ENCODE results near the gene AMZ2.
"Not testable (repeated sequence)": the region's sequence is repeated elsewhere in the genome, so short reads cannot be mapped to it uniquely, and the experiment has no call there.

AMZ2 gene

GRCh38 chr17:68205251-68205807 is 42.5 kb upstream of the AMZ2 start:
- DNase-seq (ENCODE audit: low spot score): peak; percentile 89
- Histone ChIP-seq H3K27ac (peak overlapping the region; percentile 63 to 95), H3K4me3 (peak overlapping the region; percentile 99)
- TF ChIP-seq CTCF (IDR thresholded peaks at IDR 0.05): peak; percentile 87

- H3K27ac ChIP-seq: peak overlapping the region; percentile 63 to 95
- DNase-seq (ENCODE audit: low spot score): no peak
- H3K4me3 ChIP-seq: peak overlapping the region; percentile 99
- TF ChIP-seq CTCF (IDR thresholded peaks at IDR 0.05): no peak
These were observed 41.8 kb upstream of the AMZ2 start for GRCh38 chr17:68205808-68206720.

- H3K4me3 ChIP-seq: no peak overlapping the region
- no peak for DNase-seq (ENCODE audit: low spot score)
- H3K27ac ChIP-seq: no peak overlapping the region
- no peak for TF ChIP-seq CTCF (IDR thresholded peaks at IDR 0.05)
These were observed 40.1 kb upstream of the AMZ2 start for GRCh38 chr17:68207651-68208253.

GRCh38 chr17:68208651-68209050 is 39.2 kb upstream of the AMZ2 start:
- not testable (repeated sequence) for H3K27ac ChIP-seq; DNase-seq (ENCODE audit: low spot score); H3K4me3 ChIP-seq

- not testable (repeated sequence) for H3K4me3 ChIP-seq; DNase-seq (ENCODE audit: low spot score); H3K27ac ChIP-seq
These were observed 38.5 kb upstream of the AMZ2 start for GRCh38 chr17:68209191-68209900.

GRCh38 chr17:68210570-68211315 is 37.1 kb upstream of the AMZ2 start:
- DNase-seq (ENCODE audit: low spot score): no peak
- no peak overlapping the region for H3K27ac ChIP-seq
- no peak overlapping the region for H3K4me3 ChIP-seq
- no peak for TF ChIP-seq CTCF (IDR thresholded peaks at IDR 0.05)

GRCh38 chr17:68213428-68214411 is 34.1 kb upstream of the AMZ2 start:
- DNase-seq (ENCODE audit: low spot score); H3K4me3 ChIP-seq; H3K27ac ChIP-seq: not testable (repeated sequence)

- DNase-seq (ENCODE audit: low spot score); H3K27ac ChIP-seq; H3K4me3 ChIP-seq: not testable (repeated sequence)
These were observed 32.4 kb upstream of the AMZ2 start for GRCh38 chr17:68215453-68215852.

GRCh38 chr17:68219429-68219828 is 28.4 kb upstream of the AMZ2 start:
- H3K4me3 ChIP-seq; H3K27ac ChIP-seq; DNase-seq (ENCODE audit: low spot score): not testable (repeated sequence)

- not testable (repeated sequence) for H3K4me3 ChIP-seq; H3K27ac ChIP-seq; DNase-seq (ENCODE audit: low spot score)
These were observed 27.7 kb upstream of the AMZ2 start for GRCh38 chr17:68220186-68220585.

- not testable (repeated sequence) for DNase-seq (ENCODE audit: low spot score); H3K27ac ChIP-seq; H3K4me3 ChIP-seq
These were observed 27.1 kb upstream of the AMZ2 start for GRCh38 chr17:68220786-68221185.

Data from coronary artery (tissue), 2 donors.